ENCODE data around the gene KIAA1755.

The KIAA1755 gene

GRCh38 chr20:38241201-38241600 is 19.3 kb downstream of the KIAA1755 start:
- no peak for DNase-seq (ENCODE audit: low spot score)

- no peak for DNase-seq (ENCODE audit: low spot score)
Observed at GRCh38 chr20:38239441-38239840, 21.1 kb downstream of the KIAA1755 start.

- no peak for DNase-seq (ENCODE audit: low spot score)
Observed at GRCh38 chr20:38238829-38239228, 21.7 kb downstream of the KIAA1755 start.

GRCh38 chr20:38237381-38237780 is 23.2 kb downstream of the KIAA1755 start:
- no peak for DNase-seq (ENCODE audit: low spot score)

- no peak for DNase-seq (ENCODE audit: low spot score)
Observed at GRCh38 chr20:38231531-38232121, 28.9 kb downstream of the KIAA1755 start.

GRCh38 chr20:38230957-38231526 is 29.5 kb downstream of the KIAA1755 start:
- DNase-seq (ENCODE audit: low spot score), result no peak

- no peak for DNase-seq (ENCODE audit: low spot score)
Observed at GRCh38 chr20:38230253-38230551, 30.3 kb downstream of the KIAA1755 start.

GRCh38 chr20:38229376-38230252 is 30.9 kb downstream of the KIAA1755 start:
- peak; percentile 21 for DNase-seq (ENCODE audit: low spot score)

GRCh38 chr20:38228436-38228835 is 32.1 kb downstream of the KIAA1755 start:
- DNase-seq (ENCODE audit: low spot score), result no peak

- no peak for DNase-seq (ENCODE audit: low spot score)
Observed at GRCh38 chr20:38227420-38228360, 32.8 kb downstream of the KIAA1755 start.

GRCh38 chr20:38226553-38226952 is 34.0 kb downstream of the KIAA1755 start:
- DNase-seq (ENCODE audit: low spot score), result no peak

GRCh38 chr20:38225900-38226263 is 34.7 kb downstream of the KIAA1755 start:
- DNase-seq (ENCODE audit: low spot score), result no peak

GRCh38 chr20:38225240-38225899 is 35.2 kb downstream of the KIAA1755 start:
- no peak for DNase-seq (ENCODE audit: low spot score)

GRCh38 chr20:38224531-38224930 is 36.0 kb downstream of the KIAA1755 start:
- DNase-seq (ENCODE audit: low spot score), result no peak

- no peak for DNase-seq (ENCODE audit: low spot score)
Observed at GRCh38 chr20:38223743-38224100, 36.8 kb downstream of the KIAA1755 start.

GRCh38 chr20:38222923-38223742 is 37.4 kb downstream of the KIAA1755 start:
- DNase-seq (ENCODE audit: low spot score), result no peak

- DNase-seq (ENCODE audit: low spot score), result peak; percentile 68
Observed at GRCh38 chr20:38222231-38222922, 38.2 kb downstream of the KIAA1755 start.

GRCh38 chr20:38221119-38221589 is 39.4 kb downstream of the KIAA1755 start:
- DNase-seq (ENCODE audit: low spot score), result peak; percentile 63

GRCh38 chr20:38220587-38221118 is 39.9 kb downstream of the KIAA1755 start:
- DNase-seq (ENCODE audit: low spot score), result no peak

Measured in hematopoietic multipotent progenitor cell treated with erythropoietin and hydrocortisone succinate and interleukin-3 and kit ligand, for 15 days (in vitro differentiated cells).